HepG2 (cell line): ENCODE measurements around the gene SH2D6. TPM values are rescaled to one million over a fixed set of nuclear protein-coding genes. Genes with fewer than 3 reads are reported as not detected.

Source experiments
- ATM ChIP-seq: fragments of 450-650 bp; IDR thresholded peaks from 2 replicates; pipeline ENCODE4 v1.7.1; 2017; ENCODE audit warnings: mild to moderate bottlenecking, borderline replicate concordance
- FOXK1 ChIP-seq: sonication (generic); formaldehyde crosslinking; IDR thresholded peaks from 2 replicates; pipeline ENCODE4 v1.4.0; 2020; ENCODE audit warnings: low read depth, missing genetic modification reagents, borderline replicate concordance
- FOXP1 ChIP-seq, 2 experiments: fragments of 450-650 bp in 1 of 2; IDR thresholded peaks; 2 replicates each; pipeline ENCODE4 v1.6.1; 2017 to 2018; ENCODE audit warnings: antibody characterized with exemption in 1 of 2
- GFI1 ChIP-seq: sonication (generic); formaldehyde crosslinking; IDR thresholded peaks from 2 replicates; pipeline ENCODE4 v1.5.0; 2020; ENCODE audit warnings: missing genetic modification reagents, mild to moderate bottlenecking, borderline replicate concordance
- JARID2 ChIP-seq: sonication (generic); formaldehyde crosslinking; IDR thresholded peaks from 2 replicates; pipeline ENCODE4 v1.8.1; 2023; ENCODE audit warnings: missing genetic modification reagents, inconsistent platforms; ENCODE audit not compliant: insufficient replicate concordance
- KMT2B ChIP-seq: IDR thresholded peaks from 2 replicates; pipeline ENCODE4 v1.6.1; 2016; ENCODE audit warnings: missing genetic modification reagents, missing compliant biosample characterization
- RELA ChIP-seq: sonication (generic); formaldehyde crosslinking; IDR thresholded peaks from 2 replicates; pipeline ENCODE4 v1.4.0; 2020; ENCODE audit warnings: missing genetic modification reagents
- SATB2 ChIP-seq: sonication (generic); formaldehyde crosslinking; IDR thresholded peaks from 2 replicates; pipeline ENCODE4 v1.5.0; 2020; ENCODE audit warnings: missing genetic modification reagents
- SCMH1 ChIP-seq: sonication (generic); formaldehyde crosslinking; IDR thresholded peaks from 2 replicates; pipeline ENCODE4 v1.9.0; 2021; ENCODE audit warnings: missing genetic modification reagents, mild to moderate bottlenecking, borderline replicate concordance
- SMARCC2 ChIP-seq: fragments of 450-650 bp; IDR thresholded peaks from 2 replicates; pipeline ENCODE4 v1.6.1; 2017; ENCODE audit warnings: antibody characterized with exemption, mild to moderate bottlenecking
- STAT5B ChIP-seq: sonication (generic); formaldehyde crosslinking; IDR thresholded peaks from 2 replicates; pipeline ENCODE4 v1.4.0; 2020; ENCODE audit warnings: missing genetic modification reagents
- SYNCRIP ChIP-seq: fragments of 200-400 bp; formaldehyde crosslinking; IDR thresholded peaks from 2 replicates; pipeline ENCODE4 v1.6.1; 2018; ENCODE audit warnings: mild to moderate bottlenecking, low read depth, low read length; ENCODE audit not compliant: insufficient read depth
- TAF15 ChIP-seq: fragments of 200-400 bp; formaldehyde crosslinking; IDR thresholded peaks from one replicate; pipeline ENCODE4 v1.6.1; 2018; ENCODE audit warnings: mild to moderate bottlenecking, low read depth, low read length; ENCODE audit not compliant: poor library complexity, severe bottlenecking
- ZEB1 ChIP-seq: IDR thresholded peaks from 2 replicates; pipeline ENCODE4 v1.6.1; 2012; ENCODE audit warnings: mild to moderate bottlenecking, low read depth, inconsistent platforms; ENCODE audit not compliant: insufficient replicate concordance
- ZNF292 ChIP-seq: sonication (generic); formaldehyde crosslinking; IDR thresholded peaks from 2 replicates; pipeline ENCODE4 v1.8.1; 2022; ENCODE audit warnings: mild to moderate bottlenecking, low read depth, missing genetic modification reagents, borderline replicate concordance
- ZNF7 ChIP-seq: IDR thresholded peaks from 2 replicates; pipeline ENCODE4 v1.6.1; 2016; ENCODE audit warnings: missing biosample characterization, missing genetic modification reagents
- ZNF768 ChIP-seq: sonication (generic); formaldehyde crosslinking; IDR thresholded peaks from 2 replicates; pipeline ENCODE4 v1.4.0; 2020; ENCODE audit warnings: missing genetic modification reagents
- polyA plus RNA-seq, 8 experiments: library from polyadenylated mRNA; depleted of rRNA in 3 of 8; stranded (reverse) in 7 of 8; unstranded in 1 of 8; fragments of >200 nt; fragmentation: Illumina TruSeq in 4 of 8; extraction: Trizol in 4 of 8; gene quantifications; 2 replicates each; pipeline versions ENCODE4 v1.2.1 to v1.2.3, GENCODE V29; 2011 to 2016; ENCODE audit warnings: low read depth in 4 of 8, missing spikeins in 1 of 8, mixed read lengths in 1 of 8; ENCODE audit not compliant: insufficient read depth in 1 of 8
- total RNA-seq, 5 experiments: library from RNA; depleted of rRNA; stranded (reverse); fragments of >200 nt; fragmentation: Illumina TruSeq; extraction: Trizol; gene quantifications; 2 replicates each; pipeline ENCODE4 v1.2.3, GENCODE V29; 2016; ENCODE audit warnings: low read depth in 1 of 5
- TF ChIP-seq, protein P1 (sequence below): sonication (generic); formaldehyde crosslinking; IDR thresholded peaks from 2 replicates; pipeline ENCODE4 v1.4.0; 2020; ENCODE audit warnings: mild to moderate bottlenecking, missing genetic modification reagents
- TF ChIP-seq, protein P2 (sequence below): sonication (generic); formaldehyde crosslinking; conservative IDR thresholded peaks from 2 replicates; pipeline ENCODE4 v1.8.0; 2022; ENCODE audit warnings: low read depth, missing genetic modification reagents
- TF ChIP-seq, protein P3 (sequence below): sonication (generic); IDR thresholded peaks from 2 replicates; pipeline ENCODE4 v1.6.1; 2016; ENCODE audit warnings: low read depth, borderline replicate concordance
- TF ChIP-seq, protein P4 (sequence below): sonication (generic); formaldehyde crosslinking; IDR thresholded peaks from 2 replicates; pipeline ENCODE4 v1.4.0; 2020; ENCODE audit warnings: missing genetic modification reagents, borderline replicate concordance

SH2D6 gene
- total and polyA plus RNA-seq, 2 of the 13 experiments (the other 11 are each of a cell fraction or from before 2014, with no cell fraction given) = 0.11 to 0.26 TPM

DNA sequence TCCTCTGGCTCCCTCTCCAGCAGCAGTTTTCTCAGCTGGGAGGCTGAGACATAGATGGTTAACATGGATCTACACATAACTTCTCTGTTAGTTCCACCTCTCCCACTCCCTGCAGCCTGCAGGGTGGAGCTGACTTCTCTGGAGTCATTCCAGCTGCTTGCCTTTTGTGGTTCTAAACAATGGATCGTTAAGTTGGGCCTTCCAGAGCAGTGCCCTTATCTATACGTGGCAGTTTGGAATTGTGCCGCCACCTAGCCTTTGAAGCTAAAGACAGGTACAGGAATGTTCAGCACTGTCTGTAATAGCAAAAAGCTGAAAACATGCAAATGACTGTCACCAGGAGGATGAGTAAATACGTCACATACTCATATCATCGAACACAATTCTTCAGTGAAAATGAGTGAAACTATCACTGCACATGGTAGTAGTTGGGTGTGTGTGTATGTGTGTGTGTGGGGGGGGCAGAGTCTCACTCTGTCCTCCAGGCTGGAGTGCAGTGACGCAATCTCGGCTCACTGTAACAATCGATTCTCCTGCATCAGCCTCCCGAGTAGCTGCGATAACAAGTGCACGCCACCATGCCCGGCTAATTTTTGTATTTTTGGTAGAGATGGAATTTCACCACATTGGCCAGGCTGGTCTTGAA lies 50.3 kb downstream of the SH2D6 start (continued):
- TF ChIP-seq, protein P1, sequence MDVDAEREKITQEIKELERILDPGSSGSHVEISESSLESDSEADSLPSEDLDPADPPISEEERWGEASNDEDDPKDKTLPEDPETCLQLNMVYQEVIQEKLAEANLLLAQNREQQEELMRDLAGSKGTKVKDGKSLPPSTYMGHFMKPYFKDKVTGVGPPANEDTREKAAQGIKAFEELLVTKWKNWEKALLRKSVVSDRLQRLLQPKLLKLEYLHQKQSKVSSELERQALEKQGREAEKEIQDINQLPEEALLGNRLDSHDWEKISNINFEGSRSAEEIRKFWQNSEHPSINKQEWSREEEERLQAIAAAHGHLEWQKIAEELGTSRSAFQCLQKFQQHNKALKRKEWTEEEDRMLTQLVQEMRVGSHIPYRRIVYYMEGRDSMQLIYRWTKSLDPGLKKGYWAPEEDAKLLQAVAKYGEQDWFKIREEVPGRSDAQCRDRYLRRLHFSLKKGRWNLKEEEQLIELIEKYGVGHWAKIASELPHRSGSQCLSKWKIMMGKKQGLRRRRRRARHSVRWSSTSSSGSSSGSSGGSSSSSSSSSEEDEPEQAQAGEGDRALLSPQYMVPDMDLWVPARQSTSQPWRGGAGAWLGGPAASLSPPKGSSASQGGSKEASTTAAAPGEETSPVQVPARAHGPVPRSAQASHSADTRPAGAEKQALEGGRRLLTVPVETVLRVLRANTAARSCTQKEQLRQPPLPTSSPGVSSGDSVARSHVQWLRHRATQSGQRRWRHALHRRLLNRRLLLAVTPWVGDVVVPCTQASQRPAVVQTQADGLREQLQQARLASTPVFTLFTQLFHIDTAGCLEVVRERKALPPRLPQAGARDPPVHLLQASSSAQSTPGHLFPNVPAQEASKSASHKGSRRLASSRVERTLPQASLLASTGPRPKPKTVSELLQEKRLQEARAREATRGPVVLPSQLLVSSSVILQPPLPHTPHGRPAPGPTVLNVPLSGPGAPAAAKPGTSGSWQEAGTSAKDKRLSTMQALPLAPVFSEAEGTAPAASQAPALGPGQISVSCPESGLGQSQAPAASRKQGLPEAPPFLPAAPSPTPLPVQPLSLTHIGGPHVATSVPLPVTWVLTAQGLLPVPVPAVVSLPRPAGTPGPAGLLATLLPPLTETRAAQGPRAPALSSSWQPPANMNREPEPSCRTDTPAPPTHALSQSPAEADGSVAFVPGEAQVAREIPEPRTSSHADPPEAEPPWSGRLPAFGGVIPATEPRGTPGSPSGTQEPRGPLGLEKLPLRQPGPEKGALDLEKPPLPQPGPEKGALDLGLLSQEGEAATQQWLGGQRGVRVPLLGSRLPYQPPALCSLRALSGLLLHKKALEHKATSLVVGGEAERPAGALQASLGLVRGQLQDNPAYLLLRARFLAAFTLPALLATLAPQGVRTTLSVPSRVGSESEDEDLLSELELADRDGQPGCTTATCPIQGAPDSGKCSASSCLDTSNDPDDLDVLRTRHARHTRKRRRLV (CRISPR knock-in tag) = no peak
- TF ChIP-seq ATM = no peak
- TF ChIP-seq RELA = no peak
- no peak for TF ChIP-seq FOXP1 (IDR thresholded peaks at IDR 0.05)
- peak; percentile 33; the same call in 1 of the 2 replicates for TF ChIP-seq FOXP1 (CRISPR knock-in tag; IDR thresholded peaks at IDR 0.05)
- no peak for TF ChIP-seq SATB2
- TF ChIP-seq FOXK1 (CRISPR knock-in tag) = peak; percentile 87
- no peak for TF ChIP-seq KMT2B (CRISPR knock-in tag)
- TF ChIP-seq, protein P2, sequence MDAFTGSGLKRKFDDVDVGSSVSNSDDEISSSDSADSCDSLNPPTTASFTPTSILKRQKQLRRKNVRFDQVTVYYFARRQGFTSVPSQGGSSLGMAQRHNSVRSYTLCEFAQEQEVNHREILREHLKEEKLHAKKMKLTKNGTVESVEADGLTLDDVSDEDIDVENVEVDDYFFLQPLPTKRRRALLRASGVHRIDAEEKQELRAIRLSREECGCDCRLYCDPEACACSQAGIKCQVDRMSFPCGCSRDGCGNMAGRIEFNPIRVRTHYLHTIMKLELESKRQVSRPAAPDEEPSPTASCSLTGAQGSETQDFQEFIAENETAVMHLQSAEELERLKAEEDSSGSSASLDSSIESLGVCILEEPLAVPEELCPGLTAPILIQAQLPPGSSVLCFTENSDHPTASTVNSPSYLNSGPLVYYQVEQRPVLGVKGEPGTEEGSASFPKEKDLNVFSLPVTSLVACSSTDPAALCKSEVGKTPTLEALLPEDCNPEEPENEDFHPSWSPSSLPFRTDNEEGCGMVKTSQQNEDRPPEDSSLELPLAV (CRISPR knock-in tag) = no peak
- TF ChIP-seq GFI1 (CRISPR knock-in tag) = peak; percentile 70
- TF ChIP-seq ZEB1 = peak; percentile 91
- no peak for TF ChIP-seq SMARCC2
- TF ChIP-seq SCMH1 (CRISPR knock-in tag) = no peak
- no peak for TF ChIP-seq STAT5B (CRISPR knock-in tag)
- TF ChIP-seq SYNCRIP = no peak
- no peak for TF ChIP-seq TAF15
- TF ChIP-seq ZNF7 (CRISPR knock-in tag) = no peak
- TF ChIP-seq, protein P3, sequence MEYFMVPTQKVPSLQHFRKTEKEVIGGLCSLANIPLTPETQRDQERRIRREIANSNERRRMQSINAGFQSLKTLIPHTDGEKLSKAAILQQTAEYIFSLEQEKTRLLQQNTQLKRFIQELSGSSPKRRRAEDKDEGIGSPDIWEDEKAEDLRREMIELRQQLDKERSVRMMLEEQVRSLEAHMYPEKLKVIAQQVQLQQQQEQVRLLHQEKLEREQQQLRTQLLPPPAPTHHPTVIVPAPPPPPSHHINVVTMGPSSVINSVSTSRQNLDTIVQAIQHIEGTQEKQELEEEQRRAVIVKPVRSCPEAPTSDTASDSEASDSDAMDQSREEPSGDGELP = peak; percentile 89
- TF ChIP-seq JARID2 (CRISPR knock-in tag) = no peak
- peak; percentile 89 for TF ChIP-seq ZNF292 (CRISPR knock-in tag)
- TF ChIP-seq ZNF768 = 0 out of 2 replicates have a peak, but pooled peaks have one; percentile 19
- TF ChIP-seq, protein P4, sequence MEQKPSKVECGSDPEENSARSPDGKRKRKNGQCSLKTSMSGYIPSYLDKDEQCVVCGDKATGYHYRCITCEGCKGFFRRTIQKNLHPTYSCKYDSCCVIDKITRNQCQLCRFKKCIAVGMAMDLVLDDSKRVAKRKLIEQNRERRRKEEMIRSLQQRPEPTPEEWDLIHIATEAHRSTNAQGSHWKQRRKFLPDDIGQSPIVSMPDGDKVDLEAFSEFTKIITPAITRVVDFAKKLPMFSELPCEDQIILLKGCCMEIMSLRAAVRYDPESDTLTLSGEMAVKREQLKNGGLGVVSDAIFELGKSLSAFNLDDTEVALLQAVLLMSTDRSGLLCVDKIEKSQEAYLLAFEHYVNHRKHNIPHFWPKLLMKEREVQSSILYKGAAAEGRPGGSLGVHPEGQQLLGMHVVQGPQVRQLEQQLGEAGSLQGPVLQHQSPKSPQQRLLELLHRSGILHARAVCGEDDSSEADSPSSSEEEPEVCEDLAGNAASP (CRISPR knock-in tag) = peak; percentile 14; the same call in 1 of the 2 replicates
